NCI-H187 (cell line): ENCODE measurements around the gene AGAP6.
"Not testable (repeated sequence)": the region's sequence is repeated elsewhere in the genome, so short reads cannot be mapped to it uniquely, and the experiment has no call there.

Experiments used
- DNase-seq, 2 experiments: peaks; one replicate each; lab custom pipeline; 2025; lab: John Stamatoyannopoulos, UW

The AGAP6 gene

GRCh38 chr10:50025627-50026026, 37.4 kb downstream of the AGAP6 start:
- no peak for DNase-seq

DNA sequence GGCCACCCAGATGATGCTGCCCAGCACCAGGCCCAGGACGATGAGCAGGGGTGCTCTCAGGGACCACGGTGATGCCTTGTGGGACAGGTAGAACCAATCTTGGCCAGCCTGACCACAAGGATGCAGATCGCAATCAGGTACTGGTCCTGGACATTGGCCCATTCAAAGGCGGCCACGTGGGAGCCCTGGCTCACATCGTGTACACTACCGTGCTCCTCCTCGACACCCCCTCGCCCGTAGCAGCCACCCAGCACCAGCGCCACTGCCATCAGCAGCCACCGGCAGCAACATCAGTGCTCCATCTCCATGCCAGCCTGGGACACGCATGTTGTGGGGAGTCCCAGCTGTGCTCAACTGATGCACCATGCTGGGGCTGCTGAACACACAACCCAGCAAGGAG, 39.0 kb downstream of the AGAP6 start:
- DNase-seq = no peak

GRCh38 chr10:50033481-50033880, 45.3 kb downstream of the AGAP6 start:
- DNase-seq = no peak

- DNase-seq = not testable (repeated sequence)
Observed at GRCh38 chr10:50035337-50035736, 47.1 kb downstream of the AGAP6 start.

- DNase-seq = no peak
Observed at GRCh38 chr10:50044941-50045664, 56.9 kb downstream of the AGAP6 start.

DNA sequence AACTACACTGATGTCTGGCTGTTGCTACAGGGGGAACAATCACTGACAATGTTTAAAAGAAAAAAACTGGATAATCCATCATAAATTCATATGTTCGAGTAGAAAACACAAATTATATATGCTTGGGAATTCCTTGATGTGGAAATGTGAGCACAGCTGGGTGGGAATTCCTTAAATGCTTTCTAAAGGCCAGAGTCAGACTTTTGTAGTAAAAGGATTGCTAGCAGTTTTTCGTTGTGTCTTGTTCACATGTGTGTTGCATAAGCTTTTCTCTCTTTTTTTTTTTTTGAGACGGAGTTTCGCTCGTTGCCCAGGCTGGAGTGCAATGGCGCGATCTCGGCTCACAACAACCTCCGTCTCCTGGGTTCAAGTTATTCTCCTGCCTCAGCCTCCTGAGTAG, 58.3 kb downstream of the AGAP6 start:
- not testable (repeated sequence) for DNase-seq

GRCh38 chr10:50047594-50047993, 59.4 kb downstream of the AGAP6 start:
- not testable (repeated sequence) for DNase-seq

DNA sequence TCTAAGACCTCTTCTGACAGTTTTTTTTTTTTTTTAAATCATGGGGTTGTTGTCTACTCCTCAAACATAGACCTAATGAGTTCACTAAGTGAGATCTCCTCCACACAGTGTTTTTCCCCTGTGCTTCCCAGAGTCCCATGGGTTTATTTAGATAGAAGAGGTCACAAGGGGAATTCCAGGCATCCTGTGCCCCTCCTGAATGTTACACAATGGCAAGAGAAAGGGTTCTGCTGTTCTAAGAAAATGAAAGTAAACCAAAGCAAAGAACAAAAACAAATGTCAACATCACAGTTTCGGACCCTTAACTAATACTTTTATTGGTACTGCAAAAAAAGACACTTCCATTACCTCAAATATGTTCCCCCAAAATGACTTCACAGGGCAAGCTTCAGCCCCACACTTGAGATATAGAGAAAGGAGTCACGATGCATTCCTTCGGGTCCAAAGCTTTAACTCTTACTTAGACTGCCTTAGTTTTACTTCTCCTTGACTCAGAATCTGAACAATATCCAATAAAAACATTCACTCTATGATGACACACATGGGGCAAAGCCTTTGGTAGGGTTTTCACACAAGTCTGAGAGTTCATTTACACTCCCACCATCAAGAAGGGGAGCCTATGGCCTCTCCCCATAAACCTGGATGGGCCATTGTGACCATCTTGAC, 63.9 kb downstream of the AGAP6 start:
- DNase-seq = not testable (repeated sequence)

- DNase-seq = not testable (repeated sequence)
Observed at GRCh38 chr10:50052778-50053376, 64.7 kb downstream of the AGAP6 start.

DNA sequence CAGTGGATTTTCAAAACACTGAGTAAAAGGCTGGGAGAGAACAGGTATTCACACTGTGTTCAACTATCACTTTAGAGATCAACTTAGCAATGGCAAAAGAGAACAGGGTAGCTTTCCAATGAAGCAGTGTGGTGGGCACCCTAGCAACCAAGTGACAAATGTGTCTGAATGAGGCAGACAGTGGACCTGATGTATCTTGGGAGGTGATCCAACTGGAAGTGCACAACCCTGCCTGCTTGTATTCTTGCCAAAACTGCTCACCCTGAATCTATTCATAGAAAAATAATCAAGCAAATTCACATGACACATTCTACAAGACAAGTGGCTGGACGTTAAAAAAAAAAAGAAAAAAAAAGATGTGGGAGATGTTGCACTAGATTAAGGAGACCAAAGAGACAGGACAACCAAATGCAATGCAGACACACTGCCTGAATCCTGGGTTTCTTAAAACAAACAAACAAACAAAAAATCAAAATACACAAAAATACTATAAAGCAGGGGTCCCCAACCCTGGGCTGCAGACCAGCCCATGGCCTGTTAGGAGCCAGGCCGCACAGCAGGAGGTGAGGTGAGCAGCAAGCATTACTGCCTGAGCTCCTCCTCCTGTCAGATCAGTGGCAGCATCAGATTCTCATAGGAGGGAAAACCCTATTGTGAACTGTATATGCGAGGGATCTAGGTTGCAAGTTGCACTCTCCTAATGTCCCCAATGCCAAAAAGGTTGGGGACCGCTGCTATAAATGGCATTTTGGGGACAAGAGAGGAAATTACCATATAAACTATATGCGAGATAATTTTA, 67.5 kb downstream of the AGAP6 start:
- not testable (repeated sequence) for DNase-seq

DNA sequence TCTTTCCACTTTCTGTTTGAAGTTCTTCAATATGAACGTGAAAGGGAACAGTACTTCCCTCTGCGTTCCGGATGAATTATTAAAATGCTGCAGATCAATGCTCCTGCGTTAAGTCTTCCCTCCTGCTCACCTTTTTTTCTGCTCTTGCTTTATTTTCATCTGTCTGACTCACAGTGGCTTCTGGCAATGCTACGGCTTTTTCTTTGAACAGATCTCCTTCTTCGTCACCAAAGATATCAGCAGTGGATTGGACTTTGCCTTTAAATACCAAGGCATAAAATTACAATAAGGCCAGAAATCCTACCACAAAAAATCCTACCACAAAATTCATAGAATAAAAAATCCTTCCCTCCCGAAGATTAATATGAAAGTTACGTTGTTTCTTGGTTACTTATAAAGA, 68.4 kb downstream of the AGAP6 start:
- not testable (repeated sequence) for DNase-seq

GRCh38 chr10:50058727-50059126, 70.5 kb downstream of the AGAP6 start:
- not testable (repeated sequence) for DNase-seq

DNA sequence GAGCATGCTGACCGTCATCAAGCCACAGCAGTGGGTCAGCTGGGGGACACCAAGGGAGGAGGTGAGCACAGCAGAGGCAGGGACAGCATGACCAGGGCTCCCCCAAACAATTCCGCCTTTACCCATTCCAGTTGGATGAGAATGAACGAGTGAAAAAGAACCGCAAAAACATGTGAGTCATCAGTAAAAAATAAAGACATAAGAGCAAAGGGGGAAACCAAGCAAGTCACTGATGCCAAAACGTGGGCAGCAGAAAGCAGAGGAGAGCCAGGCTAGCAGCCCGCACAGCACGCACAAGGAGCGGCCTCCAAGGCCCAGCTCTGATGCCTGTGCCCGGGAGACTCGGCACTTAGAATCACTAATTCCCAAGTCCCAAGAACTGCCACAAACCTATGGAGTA, 71.7 kb downstream of the AGAP6 start:
- not testable (repeated sequence) for DNase-seq
